Parathyroid adenoma (tissue), 2 donors: ENCODE results near the gene ACSL5.
"Not testable (repeated sequence)": the region's sequence is repeated elsewhere in the genome, so short reads cannot be mapped to it uniquely, and the experiment has no call there.

ENCODE experiments used
- H2AFZ ChIP-seq: fragments of 300-600 bp; sonication (generic); one replicate; pipeline ENCODE4 v1.7.0; 2017; ENCODE audit warnings: antibody characterized with exemption, mild to moderate bottlenecking
- H3K27ac ChIP-seq: fragments of 300-600 bp; sonication (generic); one replicate; pipeline ENCODE4 v1.7.0; 2017
- H3K27me3 ChIP-seq: fragments of 300-600 bp; sonication (generic); one replicate; pipeline ENCODE4 v1.7.0; 2017; ENCODE audit warnings: low read length; ENCODE audit not compliant: control insufficient read depth, insufficient read depth
- H3K36me3 ChIP-seq: fragments of 300-600 bp; sonication (generic); one replicate; pipeline ENCODE4 v1.7.0; 2017; ENCODE audit warnings: low read length; ENCODE audit not compliant: control insufficient read depth, insufficient read depth
- H3K4me1 ChIP-seq: fragments of 300-600 bp; sonication (generic); one replicate; pipeline ENCODE4 v1.7.0; 2017; ENCODE audit warnings: control low read depth
- H3K4me2 ChIP-seq: fragments of 300-600 bp; sonication (generic); one replicate; pipeline ENCODE4 v1.7.0; 2017; ENCODE audit warnings: low read length
- H3K4me3 ChIP-seq: fragments of 300-600 bp; sonication (generic); one replicate; pipeline ENCODE4 v1.7.0; 2017; ENCODE audit warnings: low read depth, low read length
- H3K79me2 ChIP-seq: fragments of 300-600 bp; sonication (generic); one replicate; pipeline ENCODE4 v1.7.0; 2017; ENCODE audit warnings: control low read depth
- H3K9ac ChIP-seq: fragments of 300-600 bp; sonication (generic); one replicate; pipeline ENCODE4 v1.7.0; 2017; ENCODE audit warnings: mild to moderate bottlenecking
- H3K9me3 ChIP-seq: fragments of 300-600 bp; sonication (generic); one replicate; pipeline ENCODE4 v1.7.0; 2017; ENCODE audit warnings: low read length; ENCODE audit not compliant: control insufficient read depth
- TF ChIP-seq, protein P1 (sequence below): fragments of 300-600 bp; sonication (generic); IDR thresholded peaks from one replicate; pipeline ENCODE4 v1.7.0; 2017; ENCODE audit warnings: antibody characterized with exemption, mild to moderate bottlenecking
- donor health status: primary hyperparathyroidism.

ACSL5 gene

GRCh38 chr10:112375721-112376395 lies 1.9 kb downstream of the ACSL5 start:
- Histone ChIP-seq H3K9ac (no peak overlapping the region), H3K27me3 (no peaks in the 10 kb centered on the region), H2AFZ (peak overlapping the region; percentile 62), H3K9me3 (no peaks in the 10 kb centered on the region), H3K79me2 (no peaks in the 10 kb centered on the region), H3K36me3 (no peaks in the 10 kb centered on the region), H3K4me1 (no peaks in the 10 kb centered on the region), H3K27ac (peak overlapping the region; percentile 62), H3K4me2 (peak overlapping the region; percentile 1), H3K4me3 (peak overlapping the region; percentile 33)
- TF ChIP-seq, protein P1, sequence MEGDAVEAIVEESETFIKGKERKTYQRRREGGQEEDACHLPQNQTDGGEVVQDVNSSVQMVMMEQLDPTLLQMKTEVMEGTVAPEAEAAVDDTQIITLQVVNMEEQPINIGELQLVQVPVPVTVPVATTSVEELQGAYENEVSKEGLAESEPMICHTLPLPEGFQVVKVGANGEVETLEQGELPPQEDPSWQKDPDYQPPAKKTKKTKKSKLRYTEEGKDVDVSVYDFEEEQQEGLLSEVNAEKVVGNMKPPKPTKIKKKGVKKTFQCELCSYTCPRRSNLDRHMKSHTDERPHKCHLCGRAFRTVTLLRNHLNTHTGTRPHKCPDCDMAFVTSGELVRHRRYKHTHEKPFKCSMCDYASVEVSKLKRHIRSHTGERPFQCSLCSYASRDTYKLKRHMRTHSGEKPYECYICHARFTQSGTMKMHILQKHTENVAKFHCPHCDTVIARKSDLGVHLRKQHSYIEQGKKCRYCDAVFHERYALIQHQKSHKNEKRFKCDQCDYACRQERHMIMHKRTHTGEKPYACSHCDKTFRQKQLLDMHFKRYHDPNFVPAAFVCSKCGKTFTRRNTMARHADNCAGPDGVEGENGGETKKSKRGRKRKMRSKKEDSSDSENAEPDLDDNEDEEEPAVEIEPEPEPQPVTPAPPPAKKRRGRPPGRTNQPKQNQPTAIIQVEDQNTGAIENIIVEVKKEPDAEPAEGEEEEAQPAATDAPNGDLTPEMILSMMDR = no peak

DNA sequence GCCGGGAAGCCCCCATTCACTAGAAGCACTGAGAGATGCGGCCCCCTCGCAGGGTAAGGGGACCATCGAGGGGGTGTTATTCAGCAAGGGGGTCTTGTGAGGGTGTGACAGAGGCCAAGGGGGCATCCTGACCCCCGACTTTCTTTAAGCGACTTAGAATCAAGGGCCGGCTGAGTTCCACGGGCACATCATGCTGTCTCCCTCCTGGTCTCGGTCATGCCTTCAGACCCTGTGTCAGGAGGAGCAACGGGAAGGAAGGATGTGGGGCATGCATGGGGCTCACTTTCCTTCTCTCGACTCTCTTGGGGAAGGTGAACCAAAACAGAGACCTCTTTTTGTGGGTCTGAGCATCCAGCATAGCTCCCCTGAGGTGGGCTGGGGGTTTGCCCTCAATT lies 2.5 kb downstream of the ACSL5 start:
- Histone ChIP-seq H3K36me3 (no peaks in the 10 kb centered on the region), H3K27me3 (no peaks in the 10 kb centered on the region), H3K9me3 (no peaks in the 10 kb centered on the region), H3K27ac (peak overlapping the region; percentile 62), H3K4me2 (no peak overlapping the region), H3K4me1 (no peaks in the 10 kb centered on the region), H3K79me2 (no peaks in the 10 kb centered on the region), H3K9ac (no peak overlapping the region), H2AFZ (peak overlapping the region; percentile 46), H3K4me3 (peak overlapping the region; percentile 33)
- TF ChIP-seq, protein P1 = no peak

DNA sequence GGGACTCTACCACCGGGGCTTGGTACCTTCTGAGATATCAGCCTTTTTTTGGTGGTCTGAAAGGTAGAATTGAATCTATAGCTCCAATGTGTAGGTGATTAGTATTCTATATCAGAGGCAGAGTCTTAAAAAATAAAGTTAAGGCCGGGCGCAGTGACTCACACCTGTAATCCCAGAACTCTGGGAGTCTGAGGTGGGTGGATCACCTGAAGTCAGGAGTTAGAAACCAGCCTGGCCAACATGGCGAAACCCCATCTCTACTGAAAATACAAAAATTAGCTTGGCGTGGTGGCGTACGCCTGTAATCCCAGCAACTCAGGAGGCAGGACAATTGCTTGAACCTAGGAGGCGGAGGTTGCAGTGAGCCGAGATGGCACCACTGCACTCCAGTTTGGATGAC lies 3.2 kb downstream of the ACSL5 start:
- H3K79me2 ChIP-seq, H3K9me3 ChIP-seq, H3K4me2 ChIP-seq, H2AFZ ChIP-seq, H3K9ac ChIP-seq, H3K4me1 ChIP-seq, H3K27ac ChIP-seq, H3K36me3 ChIP-seq, H3K4me3 ChIP-seq, H3K27me3 ChIP-seq: not testable (repeated sequence)

DNA sequence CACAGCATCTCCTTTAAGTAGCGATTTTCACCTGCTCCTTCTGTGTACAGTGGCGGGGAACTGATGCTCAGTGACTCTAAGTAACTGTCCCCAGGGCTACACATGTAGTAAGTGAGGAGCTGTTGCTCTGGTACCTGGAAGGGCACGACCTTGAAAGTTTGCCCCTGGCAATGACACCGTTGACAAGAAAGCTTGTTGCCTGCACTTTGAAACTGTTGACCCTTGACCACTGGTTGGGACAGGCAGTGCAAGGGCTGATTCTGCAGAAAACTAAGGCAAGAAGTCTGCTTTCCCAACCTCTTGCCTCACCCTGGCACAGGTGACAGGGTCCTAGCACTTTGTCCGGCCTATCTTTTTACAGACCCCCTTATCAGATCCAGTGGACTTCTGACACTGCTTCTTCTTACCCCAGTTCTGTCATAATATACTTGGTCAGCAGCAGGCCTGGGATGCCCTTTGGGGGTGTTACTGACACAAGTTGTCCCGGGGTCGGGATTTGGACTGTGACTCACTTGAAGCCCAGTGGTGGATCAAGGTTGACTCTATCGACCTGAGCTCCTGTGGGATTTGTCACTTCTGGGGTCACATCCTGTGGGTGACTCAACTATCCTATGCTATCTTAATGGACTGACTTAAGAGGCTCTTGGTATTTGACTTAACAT lies 5.8 kb downstream of the ACSL5 start:
- TF ChIP-seq, protein P1 = no peak
- H3K4me1 ChIP-seq = no peaks in the 10 kb centered on the region
- no peaks in the 10 kb centered on the region for H3K79me2 ChIP-seq
- H3K9me3 ChIP-seq = no peaks in the 10 kb centered on the region
- H3K4me3 ChIP-seq = no peak overlapping the region
- H3K27me3 ChIP-seq = no peaks in the 10 kb centered on the region
- H2AFZ ChIP-seq = no peak overlapping the region
- H3K27ac ChIP-seq = no peak overlapping the region
- H3K9ac ChIP-seq = no peak overlapping the region
- H3K4me2 ChIP-seq = no peak overlapping the region
- H3K36me3 ChIP-seq = no peaks in the 10 kb centered on the region

GRCh38 chr10:112382515-112383235 lies 8.8 kb downstream of the ACSL5 start:
- Histone ChIP-seq H3K79me2 (no peaks in the 10 kb centered on the region), H3K9ac (no peak overlapping the region), H3K4me1 (no peaks in the 10 kb centered on the region), H3K4me2 (no peak overlapping the region), H2AFZ (no peak overlapping the region), H3K4me3 (no peak overlapping the region), H3K9me3 (no peaks in the 10 kb centered on the region), H3K27ac (no peak overlapping the region), H3K36me3 (no peaks in the 10 kb centered on the region), H3K27me3 (no peaks in the 10 kb centered on the region)
- TF ChIP-seq, protein P1 = no peak
